Measurements from ENCODE around the gene PRR32.

DNA sequence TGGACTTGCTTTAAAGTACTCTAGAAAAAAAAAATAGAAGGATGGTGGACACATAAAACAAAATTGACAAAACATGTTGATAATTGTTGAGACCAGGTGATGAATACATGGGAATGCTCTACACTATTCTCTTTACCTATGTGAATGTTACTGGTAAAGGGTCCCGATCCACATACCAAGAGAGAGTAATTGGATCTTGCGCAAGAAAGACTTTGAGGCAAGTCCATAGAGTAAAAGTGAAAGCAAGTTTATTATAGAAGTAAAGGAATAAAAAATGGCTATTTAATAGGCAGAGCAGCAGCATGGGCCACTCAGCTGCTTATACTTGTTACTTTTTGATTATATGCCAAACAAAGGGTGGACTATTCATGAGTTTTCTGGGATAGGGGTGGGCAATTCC lies 34.0 kb upstream of the PRR32 start:
- TF ChIP-seq, protein P1, sequence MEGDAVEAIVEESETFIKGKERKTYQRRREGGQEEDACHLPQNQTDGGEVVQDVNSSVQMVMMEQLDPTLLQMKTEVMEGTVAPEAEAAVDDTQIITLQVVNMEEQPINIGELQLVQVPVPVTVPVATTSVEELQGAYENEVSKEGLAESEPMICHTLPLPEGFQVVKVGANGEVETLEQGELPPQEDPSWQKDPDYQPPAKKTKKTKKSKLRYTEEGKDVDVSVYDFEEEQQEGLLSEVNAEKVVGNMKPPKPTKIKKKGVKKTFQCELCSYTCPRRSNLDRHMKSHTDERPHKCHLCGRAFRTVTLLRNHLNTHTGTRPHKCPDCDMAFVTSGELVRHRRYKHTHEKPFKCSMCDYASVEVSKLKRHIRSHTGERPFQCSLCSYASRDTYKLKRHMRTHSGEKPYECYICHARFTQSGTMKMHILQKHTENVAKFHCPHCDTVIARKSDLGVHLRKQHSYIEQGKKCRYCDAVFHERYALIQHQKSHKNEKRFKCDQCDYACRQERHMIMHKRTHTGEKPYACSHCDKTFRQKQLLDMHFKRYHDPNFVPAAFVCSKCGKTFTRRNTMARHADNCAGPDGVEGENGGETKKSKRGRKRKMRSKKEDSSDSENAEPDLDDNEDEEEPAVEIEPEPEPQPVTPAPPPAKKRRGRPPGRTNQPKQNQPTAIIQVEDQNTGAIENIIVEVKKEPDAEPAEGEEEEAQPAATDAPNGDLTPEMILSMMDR (IDR thresholded peaks at IDR 0.05), result no peak
- no peak for TF ChIP-seq POLR2A (IDR thresholded peaks at IDR 0.05)

All from ovary (tissue), 3 donors.